Omental fat pad (tissue), 4 donors: Measurements from ENCODE around the gene RGS19. TPM values are rescaled to one million over a fixed set of nuclear protein-coding genes. Genes with fewer than 3 reads are reported as not detected.

Source experiments
- ATAC-seq: fragments of 150-250 bp; one replicate; pipeline ENCODE4 v1.9.1; 2016; ENCODE audit warnings: mild to moderate bottlenecking, moderate library complexity; ENCODE audit not compliant: low FRiP score
- DNase-seq: peaks from one replicate; pipeline ENCODE4 v3.0.0-alpha.2; 2019; ENCODE audit warnings: low spot score
- total RNA-seq, 4 donors: library from RNA; depleted of rRNA; stranded (reverse); fragments of >200 nt; gene quantifications; one replicate each; pipeline ENCODE4 v1.1.0, GENCODE V29; 2016
- TF ChIP-seq, protein P1 (sequence below), 3 donors: fragments of 450-650 bp; IDR thresholded peaks; one replicate each; pipeline ENCODE4 v1.5.1; 2016 to 2017; ENCODE audit warnings: antibody characterized with exemption in 3 of 3, mild to moderate bottlenecking in 3 of 3, moderate library complexity in 2 of 3

RGS19 gene
- total RNA-seq, 4 donors from 2014 or later: 14.0 to 45.1 (median 29.3) TPM

- DNase-seq: no peak
- TF ChIP-seq, protein P1, sequence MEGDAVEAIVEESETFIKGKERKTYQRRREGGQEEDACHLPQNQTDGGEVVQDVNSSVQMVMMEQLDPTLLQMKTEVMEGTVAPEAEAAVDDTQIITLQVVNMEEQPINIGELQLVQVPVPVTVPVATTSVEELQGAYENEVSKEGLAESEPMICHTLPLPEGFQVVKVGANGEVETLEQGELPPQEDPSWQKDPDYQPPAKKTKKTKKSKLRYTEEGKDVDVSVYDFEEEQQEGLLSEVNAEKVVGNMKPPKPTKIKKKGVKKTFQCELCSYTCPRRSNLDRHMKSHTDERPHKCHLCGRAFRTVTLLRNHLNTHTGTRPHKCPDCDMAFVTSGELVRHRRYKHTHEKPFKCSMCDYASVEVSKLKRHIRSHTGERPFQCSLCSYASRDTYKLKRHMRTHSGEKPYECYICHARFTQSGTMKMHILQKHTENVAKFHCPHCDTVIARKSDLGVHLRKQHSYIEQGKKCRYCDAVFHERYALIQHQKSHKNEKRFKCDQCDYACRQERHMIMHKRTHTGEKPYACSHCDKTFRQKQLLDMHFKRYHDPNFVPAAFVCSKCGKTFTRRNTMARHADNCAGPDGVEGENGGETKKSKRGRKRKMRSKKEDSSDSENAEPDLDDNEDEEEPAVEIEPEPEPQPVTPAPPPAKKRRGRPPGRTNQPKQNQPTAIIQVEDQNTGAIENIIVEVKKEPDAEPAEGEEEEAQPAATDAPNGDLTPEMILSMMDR (IDR thresholded peaks at IDR 0.05): no peak
- ATAC-seq: no peak
These were observed 37.1 kb downstream of the RGS19 start for GRCh38 chr20:64042054-64042781.

DNA sequence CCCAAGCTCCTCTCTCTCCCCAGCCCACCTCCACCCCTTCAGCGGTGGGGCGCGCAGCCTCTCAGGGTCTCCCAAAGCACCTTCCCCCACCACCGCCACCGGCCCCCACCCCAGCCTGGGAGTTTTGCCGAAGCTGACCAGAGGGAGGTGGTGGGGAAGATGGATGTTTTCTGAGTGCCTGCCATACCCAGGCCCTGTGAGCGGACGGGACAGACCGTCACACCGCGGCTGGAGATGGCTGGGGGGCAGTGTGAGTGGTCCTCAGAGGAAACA, 37.6 kb downstream of the RGS19 start:
- TF ChIP-seq, protein P1 (IDR thresholded peaks at IDR 0.05): no peak
- ATAC-seq: no peak

DNA sequence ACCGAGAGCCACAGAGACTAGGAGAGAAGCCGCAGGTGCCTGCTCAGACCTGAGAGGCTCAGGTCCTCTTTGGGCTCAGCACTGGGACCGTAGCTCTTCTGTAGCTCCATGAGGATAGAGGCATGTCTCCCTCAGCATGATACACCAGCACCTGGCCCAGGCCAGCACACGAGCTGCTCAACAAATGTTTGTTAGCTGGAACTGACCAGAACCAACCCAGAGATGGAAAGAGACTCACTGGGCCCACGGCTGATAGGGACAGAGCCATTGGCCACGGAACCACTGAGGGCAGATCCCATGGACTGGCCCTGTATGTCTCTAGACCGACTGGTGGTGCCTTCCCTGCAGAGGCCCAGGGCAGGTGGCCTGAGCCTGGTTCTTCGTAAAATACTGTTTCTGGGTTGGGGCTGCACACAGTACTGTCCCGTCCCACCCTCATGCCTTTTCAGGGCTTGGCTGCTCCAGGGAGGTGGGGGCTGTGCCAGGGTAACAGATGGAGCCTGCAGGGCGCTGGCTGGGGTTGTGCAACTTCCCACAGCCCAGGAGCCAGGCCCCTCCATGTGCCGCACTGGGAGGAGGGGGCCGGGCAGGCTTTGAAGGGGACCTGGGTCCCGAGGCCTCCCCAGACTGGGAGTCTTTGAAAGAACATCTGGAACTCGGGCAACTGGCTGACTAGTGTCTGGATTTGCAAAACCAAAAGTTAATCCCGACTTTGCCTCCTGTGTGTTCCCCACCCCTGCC, 38.1 kb downstream of the RGS19 start:
- TF ChIP-seq, protein P1 (IDR thresholded peaks at IDR 0.05): no peak
- DNase-seq: no peak

More for the DNA sequence above, 37.6 kb downstream of the RGS19 start:
- DNase-seq: no peak

GRCh38 chr20:64040231-64041039, 38.9 kb downstream of the RGS19 start:
- ATAC-seq: no peak
- TF ChIP-seq, protein P1 (IDR thresholded peaks at IDR 0.05): no peak
- no peak for DNase-seq

More for the DNA sequence above, 38.1 kb downstream of the RGS19 start:
- no peak for ATAC-seq

DNA sequence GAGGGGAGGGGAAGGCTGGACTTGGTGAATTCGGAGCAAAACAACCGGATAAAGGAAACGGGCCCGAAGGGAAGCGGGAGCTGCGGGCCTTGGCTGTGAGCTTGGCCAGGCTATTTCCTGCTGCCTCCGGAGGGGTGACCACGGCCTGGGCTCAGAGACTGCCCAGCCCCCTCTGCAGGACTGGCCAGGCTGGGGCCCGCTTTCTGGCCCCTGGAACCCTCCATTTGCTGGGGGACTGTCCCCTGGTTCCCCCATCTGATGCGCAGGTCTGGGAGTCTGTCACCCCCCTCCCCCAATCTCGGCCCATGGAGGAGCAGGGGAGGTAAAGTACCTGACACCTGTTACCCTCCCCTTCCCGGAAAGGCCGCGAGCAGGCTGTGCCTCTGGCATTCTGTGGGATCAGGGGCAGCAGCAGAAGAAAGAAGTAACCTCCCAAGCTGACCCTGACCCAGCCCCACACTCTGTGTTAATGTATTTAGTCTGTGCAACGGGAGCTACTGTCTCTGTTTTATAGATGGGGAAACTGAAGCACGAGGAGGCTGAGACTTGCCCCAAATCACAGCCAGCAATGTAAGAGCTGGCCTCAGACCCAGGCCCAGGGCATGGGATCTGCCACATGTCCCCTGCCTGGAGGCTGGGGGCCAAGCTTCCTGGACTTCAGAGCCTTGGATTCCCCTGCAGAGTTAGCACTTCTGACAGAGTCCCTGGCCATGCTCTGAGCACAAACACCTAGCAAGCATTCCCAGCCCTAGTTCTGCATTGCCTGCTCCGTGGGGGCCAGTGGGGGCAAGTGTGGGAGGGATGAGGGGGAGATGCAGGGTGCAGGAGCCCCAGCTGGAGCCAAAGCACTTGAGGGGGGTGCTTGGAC, 39.8 kb downstream of the RGS19 start:
- DNase-seq (no peak), ATAC-seq (no peak)
- TF ChIP-seq, protein P1 (IDR thresholded peaks at IDR 0.05): no peak

GRCh38 chr20:64038565-64039292, 40.6 kb downstream of the RGS19 start:
- ATAC-seq (peak; percentile 76), DNase-seq (no peak)
- TF ChIP-seq, protein P1 (IDR thresholded peaks at IDR 0.05): peak in 1 of 3 donors; percentile 16
